Measurements from ENCODE around the gene PGAP2.
A peak's percentile ranks its signal among the peaks of the same experiment; 100 is the strongest.

The PGAP2 gene

DNA sequence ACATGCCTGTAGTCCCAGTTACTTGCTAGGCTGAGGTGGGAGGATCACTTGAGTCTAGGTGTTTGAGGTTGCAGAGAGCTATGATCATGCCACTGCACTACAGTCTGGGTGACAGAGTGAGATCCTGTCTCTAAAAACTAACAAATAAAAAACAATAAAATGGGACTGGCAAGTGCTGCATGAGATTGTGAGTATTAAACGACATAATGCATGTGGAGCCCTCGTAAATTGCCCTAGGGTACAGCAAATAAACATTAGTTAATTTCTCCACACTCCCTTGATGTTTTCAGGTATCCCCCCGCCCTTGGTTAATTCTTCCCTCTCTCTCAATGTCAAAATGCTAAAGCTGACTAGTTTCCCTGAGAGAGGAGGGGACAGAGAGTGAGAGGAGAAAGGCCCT lies 37.3 kb downstream of the PGAP2 start:
- H3K27ac ChIP-seq (ENCODE audit: low read length), result no peak overlapping the region
- H3K36me3 ChIP-seq (ENCODE audit: control insufficient read depth in 1 of 2, insufficient read depth in 2 of 2, low read length in 2 of 2), result no peaks in the 10 kb centered on the region
- H3K4me1 ChIP-seq (ENCODE audit: control insufficient read depth in 1 of 2, insufficient read depth in 2 of 2, low read length in 2 of 2), result peaks cover 0 to 3% of the 10 kb centered on the region in 2 donors
- H3K27me3 ChIP-seq (ENCODE audit: low read depth, low read length), result no peaks in the 10 kb centered on the region
- no peaks in the 10 kb centered on the region for H3K9me3 ChIP-seq (ENCODE audit: control insufficient read depth in 1 of 2, low read length in 2 of 2)
- H3K4me3 ChIP-seq (ENCODE audit: low read depth in 1 of 2, low read length in 2 of 2), result no peak overlapping the region

DNA sequence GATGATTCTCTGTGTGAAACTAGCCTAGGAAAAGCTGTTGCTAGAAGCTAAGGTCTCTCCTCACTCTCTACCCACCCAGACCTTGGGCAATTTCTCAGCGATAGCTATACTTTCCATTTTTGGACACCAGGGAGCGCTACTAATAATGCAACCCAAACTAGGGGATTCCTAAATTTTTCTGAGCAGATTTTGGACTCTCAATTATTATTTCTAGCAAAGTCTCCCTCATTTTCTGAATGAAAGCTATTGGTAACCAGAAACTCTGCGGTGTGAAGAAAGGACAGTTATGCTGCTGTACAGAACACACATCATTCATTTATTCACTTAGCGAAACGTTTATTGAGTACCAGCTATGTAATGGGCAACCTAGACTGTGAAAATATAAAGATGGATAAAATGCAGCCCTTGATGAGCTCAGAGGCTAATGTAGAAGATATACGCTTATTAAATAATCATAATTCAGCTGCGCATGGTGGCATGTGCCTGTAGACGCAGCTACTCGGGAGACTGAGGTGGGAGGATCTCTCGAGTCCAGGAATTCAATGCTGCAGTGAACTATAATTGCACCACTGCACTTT lies 41.0 kb downstream of the PGAP2 start:
- peaks cover 2 to 4% of the 10 kb centered on the region in 2 donors for H3K4me1 ChIP-seq (ENCODE audit: control insufficient read depth in 1 of 2, insufficient read depth in 2 of 2, low read length in 2 of 2)

DNA sequence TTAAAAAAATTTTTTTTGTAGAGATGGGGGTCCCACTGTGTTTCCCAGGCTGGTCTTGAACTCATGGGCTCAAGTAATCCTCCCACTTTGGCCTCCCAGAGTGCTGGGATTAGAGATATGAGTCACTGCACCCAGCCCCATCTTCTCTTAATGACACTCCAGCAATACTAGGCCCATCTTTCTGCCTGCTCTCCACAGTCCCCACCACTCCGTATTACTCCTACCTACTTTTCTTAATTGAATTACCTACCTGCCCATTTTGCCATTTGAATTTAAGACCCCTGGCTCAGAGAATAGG lies 45.1 kb downstream of the PGAP2 start:
- H3K36me3 ChIP-seq (ENCODE audit: control insufficient read depth in 1 of 2, insufficient read depth in 2 of 2, low read length in 2 of 2), result peaks cover 0 to 3% of the 10 kb centered on the region in 2 donors
- peak overlapping the region; percentile 87 for H3K27ac ChIP-seq (ENCODE audit: low read length)
- H3K9me3 ChIP-seq (ENCODE audit: control insufficient read depth in 1 of 2, low read length in 2 of 2), result no peaks in the 10 kb centered on the region
- no peak overlapping the region for H3K4me3 ChIP-seq (ENCODE audit: low read depth in 1 of 2, low read length in 2 of 2)
- H3K4me1 ChIP-seq (ENCODE audit: control insufficient read depth in 1 of 2, insufficient read depth in 2 of 2, low read length in 2 of 2), result peaks cover 15 to 34% of the 10 kb centered on the region in 2 donors
- no peaks in the 10 kb centered on the region for H3K27me3 ChIP-seq (ENCODE audit: low read depth, low read length)

More for the DNA sequence above, 41.0 kb downstream of the PGAP2 start:
- Histone ChIP-seq H3K4me3 (ENCODE audit: low read depth in 1 of 2, low read length in 2 of 2) (no peak overlapping the region), H3K9me3 (ENCODE audit: control insufficient read depth in 1 of 2, low read length in 2 of 2) (no peaks in the 10 kb centered on the region), H3K36me3 (ENCODE audit: control insufficient read depth in 1 of 2, insufficient read depth in 2 of 2, low read length in 2 of 2) (no peaks in the 10 kb centered on the region), H3K27me3 (ENCODE audit: low read depth, low read length) (no peaks in the 10 kb centered on the region), H3K27ac (ENCODE audit: low read length) (no peak overlapping the region)

DNA sequence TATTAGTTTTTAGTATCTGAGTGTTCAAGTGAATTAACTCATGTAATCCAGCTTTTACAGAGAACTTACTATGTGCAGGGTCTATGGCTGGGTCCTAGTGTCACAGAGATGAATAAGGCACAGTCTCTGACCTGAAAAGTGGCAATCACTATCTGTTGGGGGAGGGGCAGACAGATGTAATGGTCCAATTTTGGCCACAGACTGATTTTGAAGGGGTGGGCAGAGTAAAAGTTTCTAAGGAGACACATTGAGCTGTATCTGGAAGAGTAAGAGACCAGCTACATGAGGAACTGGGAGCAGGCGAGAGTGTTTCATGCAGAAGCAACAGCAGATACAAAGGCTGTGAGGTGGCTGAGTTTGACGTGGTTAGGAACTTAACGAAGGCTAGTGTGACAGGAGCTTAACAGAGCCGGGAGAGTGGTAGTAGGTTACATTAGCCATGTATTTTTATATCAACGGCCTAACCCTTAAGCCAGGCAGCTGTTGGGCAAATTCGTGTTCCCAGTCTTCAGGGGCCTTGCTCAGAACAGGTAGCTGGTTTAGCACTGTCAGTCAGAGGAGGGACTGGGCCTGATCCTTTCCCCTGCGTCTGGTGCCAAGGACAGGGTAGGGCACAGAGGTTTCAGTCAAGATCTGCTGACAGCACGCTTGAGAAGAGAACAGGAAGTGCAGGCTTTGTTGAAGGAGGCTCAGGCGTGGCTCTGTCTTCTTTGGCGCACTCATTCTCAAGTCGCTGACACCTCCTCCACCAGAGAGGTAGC lies 45.7 kb downstream of the PGAP2 start:
- H3K36me3 ChIP-seq (ENCODE audit: control insufficient read depth in 1 of 2, insufficient read depth in 2 of 2, low read length in 2 of 2), result peaks cover 0 to 3% of the 10 kb centered on the region in 2 donors
- no peaks in the 10 kb centered on the region for H3K9me3 ChIP-seq (ENCODE audit: control insufficient read depth in 1 of 2, low read length in 2 of 2)
- peaks cover 15 to 40% of the 10 kb centered on the region in 2 donors for H3K4me1 ChIP-seq (ENCODE audit: control insufficient read depth in 1 of 2, insufficient read depth in 2 of 2, low read length in 2 of 2)
- peak overlapping the region; percentile 87 for H3K27ac ChIP-seq (ENCODE audit: low read length)
- H3K4me3 ChIP-seq (ENCODE audit: low read depth in 1 of 2, low read length in 2 of 2), result peak overlapping the region; percentile 52 to 92
- no peaks in the 10 kb centered on the region for H3K27me3 ChIP-seq (ENCODE audit: low read depth, low read length)

DNA sequence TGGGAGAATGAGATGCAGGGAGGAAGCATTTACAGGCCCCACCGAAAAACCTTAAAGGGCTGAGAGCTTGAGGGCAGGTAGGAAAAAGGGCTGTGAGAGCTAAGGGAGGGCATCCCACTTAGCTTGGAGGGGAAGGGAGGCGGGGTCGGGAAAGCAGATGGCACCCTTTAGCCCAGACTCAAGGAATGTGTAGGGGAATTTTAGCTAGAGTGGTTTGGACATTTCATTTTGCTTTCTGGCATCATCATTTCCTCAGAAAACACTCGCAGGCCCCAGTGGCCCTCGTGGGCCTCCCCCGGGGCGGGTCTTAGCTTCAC lies 46.3 kb downstream of the PGAP2 start:
- Histone ChIP-seq H3K27me3 (ENCODE audit: low read depth, low read length) (no peaks in the 10 kb centered on the region), H3K9me3 (ENCODE audit: control insufficient read depth in 1 of 2, low read length in 2 of 2) (no peaks in the 10 kb centered on the region), H3K4me1 (ENCODE audit: control insufficient read depth in 1 of 2, insufficient read depth in 2 of 2, low read length in 2 of 2) (peaks cover 20 to 42% of the 10 kb centered on the region in 2 donors), H3K36me3 (ENCODE audit: control insufficient read depth in 1 of 2, insufficient read depth in 2 of 2, low read length in 2 of 2) (peaks cover 0 to 3% of the 10 kb centered on the region in 2 donors), H3K4me3 (ENCODE audit: low read depth in 1 of 2, low read length in 2 of 2) (peak overlapping the region; percentile 52 to 92), H3K27ac (ENCODE audit: low read length) (peak overlapping the region; percentile 87)

DNA sequence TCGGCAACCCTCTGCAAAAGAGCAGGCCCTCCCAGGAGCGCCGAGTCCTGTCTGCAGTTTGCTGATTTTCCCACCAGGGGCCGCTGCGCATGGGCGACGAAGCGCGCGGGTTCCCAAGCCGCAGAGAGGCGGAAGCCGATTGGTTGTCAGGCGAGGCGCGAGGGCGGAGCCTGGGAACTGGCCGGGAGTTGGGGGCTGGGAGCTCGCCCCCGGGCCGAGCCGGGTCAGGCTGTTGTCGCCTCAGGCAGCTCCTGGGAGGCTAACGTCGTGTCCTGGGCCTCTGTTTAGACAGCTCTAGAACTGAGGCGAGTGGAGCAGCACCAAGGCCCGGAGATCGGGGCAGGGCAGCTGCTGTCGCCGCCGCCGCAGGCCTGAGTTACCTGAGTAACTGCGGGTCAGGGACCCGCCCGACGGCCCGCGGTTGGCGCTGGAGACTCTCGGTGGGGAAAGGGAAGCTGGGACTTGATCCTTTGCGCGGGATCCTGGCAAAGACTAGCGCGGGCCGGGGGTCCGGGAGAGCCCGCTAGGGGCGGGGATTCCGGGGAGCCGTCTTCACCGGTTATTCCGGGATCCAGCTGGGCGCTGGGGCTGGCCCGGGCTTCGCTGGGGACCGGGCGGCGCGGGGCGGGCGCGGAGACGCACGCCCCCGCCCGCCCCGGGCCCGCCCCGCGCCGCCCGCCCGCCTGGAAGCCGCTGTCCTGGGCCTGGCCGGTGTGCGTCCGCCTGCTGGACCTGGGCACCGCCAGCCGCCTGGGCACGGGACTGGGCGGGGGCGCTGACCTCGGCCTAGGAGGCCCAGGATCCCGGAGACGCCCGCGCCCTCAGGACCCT lies 46.8 kb downstream of the PGAP2 start, which contains the start of gene STIM1:
TSS of gene STIM1 (plus strand) at position 688 of the 831 bp plus-strand sequence. CDS start 607 bp downstream, outside the sequence.
- Histone ChIP-seq H3K4me3 (ENCODE audit: low read depth in 1 of 2, low read length in 2 of 2) (peak within 1 kb of the TSS; percentile 90 to 92), H3K4me1 (ENCODE audit: control insufficient read depth in 1 of 2, insufficient read depth in 2 of 2, low read length in 2 of 2) (peaks cover 25 to 47% of the 10 kb centered on the region in 2 donors), H3K9me3 (ENCODE audit: control insufficient read depth in 1 of 2, low read length in 2 of 2) (no peaks in the 10 kb centered on the region)

DNA sequence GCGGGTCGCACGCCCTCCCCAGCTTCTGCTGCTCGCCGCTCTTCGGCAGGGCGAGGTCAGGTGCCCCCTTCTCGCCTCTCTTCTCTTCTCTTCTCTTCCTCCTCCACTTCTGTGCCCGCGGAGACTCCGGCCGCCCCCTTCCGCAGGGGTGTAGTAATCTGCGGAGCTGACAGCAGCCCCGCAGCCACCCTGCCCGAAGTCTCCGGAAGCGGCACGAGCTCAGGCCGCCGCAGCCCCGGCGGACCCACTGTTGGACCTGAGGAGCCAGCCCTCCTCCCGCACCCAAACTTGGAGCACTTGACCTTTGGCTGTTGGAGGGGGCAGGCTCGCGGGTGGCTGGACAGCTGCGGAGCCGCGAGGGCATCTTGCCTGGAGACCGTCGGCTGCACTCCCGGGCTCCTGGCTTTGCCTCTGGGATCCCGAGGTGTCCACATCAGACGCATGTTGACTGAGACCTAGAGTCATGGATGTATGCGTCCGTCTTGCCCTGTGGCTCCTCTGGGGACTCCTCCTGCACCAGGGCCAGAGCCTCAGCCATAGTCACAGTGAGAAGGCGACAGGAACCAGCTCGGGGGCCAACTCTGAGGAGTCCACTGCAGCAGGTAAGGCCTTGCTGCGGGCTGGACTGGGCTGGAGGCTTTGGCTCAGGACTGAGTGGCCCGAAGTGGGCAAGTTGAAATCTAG lies 47.6 kb downstream of the PGAP2 start:
- Histone ChIP-seq H3K27me3 (ENCODE audit: low read depth, low read length) (no peaks in the 10 kb centered on the region), H3K36me3 (ENCODE audit: control insufficient read depth in 1 of 2, insufficient read depth in 2 of 2, low read length in 2 of 2) (peaks cover 0 to 3% of the 10 kb centered on the region in 2 donors), H3K4me3 (ENCODE audit: low read depth in 1 of 2, low read length in 2 of 2) (peak overlapping the region; percentile 90 to 92), H3K27ac (ENCODE audit: low read length) (peak overlapping the region; percentile 65), H3K4me1 (ENCODE audit: control insufficient read depth in 1 of 2, insufficient read depth in 2 of 2, low read length in 2 of 2) (peaks cover 32 to 53% of the 10 kb centered on the region in 2 donors), H3K9me3 (ENCODE audit: control insufficient read depth in 1 of 2, low read length in 2 of 2) (no peaks in the 10 kb centered on the region)

More for the DNA sequence above, 46.8 kb downstream of the PGAP2 start, which contains the start of gene STIM1:
- peaks cover 0 to 3% of the 10 kb centered on the region in 2 donors for H3K36me3 ChIP-seq (ENCODE audit: control insufficient read depth in 1 of 2, insufficient read depth in 2 of 2, low read length in 2 of 2)
- H3K27me3 ChIP-seq (ENCODE audit: low read depth, low read length), result no peaks in the 10 kb centered on the region
- H3K27ac ChIP-seq (ENCODE audit: low read length), result peak within 1 kb of the TSS; percentile 88

DNA sequence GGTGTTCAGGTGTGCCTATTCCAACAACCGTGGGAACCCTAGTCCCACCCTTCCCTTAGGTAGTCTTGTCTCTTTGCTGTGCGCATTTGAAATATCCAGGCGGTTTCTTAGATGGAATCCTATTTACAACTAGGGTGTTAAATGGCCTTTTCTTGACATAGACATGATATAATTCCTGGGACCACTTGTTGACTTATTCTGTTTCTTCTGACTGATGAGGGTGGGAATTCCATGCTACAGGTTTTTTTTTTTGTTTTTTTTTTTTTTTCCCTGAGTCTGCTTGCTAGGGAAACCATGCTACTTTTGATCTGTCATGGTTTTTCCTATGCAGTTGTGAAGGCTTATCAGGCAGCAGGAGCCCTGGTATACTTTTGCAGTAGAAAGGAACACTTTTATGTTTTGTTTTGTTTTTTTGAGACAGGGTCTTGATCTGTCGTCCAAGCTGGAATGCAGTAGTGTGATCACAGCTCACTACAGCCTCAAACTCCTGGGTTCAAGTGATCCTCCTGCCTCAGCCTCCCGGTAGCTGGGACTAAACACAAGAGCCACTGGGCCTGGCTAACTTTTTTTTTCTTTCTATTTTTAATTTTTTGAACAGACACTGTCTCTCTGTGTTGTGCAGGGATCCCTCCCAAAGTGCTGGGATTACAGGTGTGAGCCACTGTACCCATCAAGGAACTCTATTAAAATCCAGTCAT lies 48.6 kb downstream of the PGAP2 start:
- H3K4me1 ChIP-seq (ENCODE audit: control insufficient read depth in 1 of 2, insufficient read depth in 2 of 2, low read length in 2 of 2), result peaks cover 33 to 59% of the 10 kb centered on the region in 2 donors
- H3K36me3 ChIP-seq (ENCODE audit: control insufficient read depth in 1 of 2, insufficient read depth in 2 of 2, low read length in 2 of 2), result peaks cover 0 to 3% of the 10 kb centered on the region in 2 donors
- H3K27me3 ChIP-seq (ENCODE audit: low read depth, low read length), result no peaks in the 10 kb centered on the region
- peak overlapping the region; percentile 90 to 92 for H3K4me3 ChIP-seq (ENCODE audit: low read depth in 1 of 2, low read length in 2 of 2)
- H3K27ac ChIP-seq (ENCODE audit: low read length), result peak overlapping the region; percentile 65
- no peaks in the 10 kb centered on the region for H3K9me3 ChIP-seq (ENCODE audit: control insufficient read depth in 1 of 2, low read length in 2 of 2)

DNA sequence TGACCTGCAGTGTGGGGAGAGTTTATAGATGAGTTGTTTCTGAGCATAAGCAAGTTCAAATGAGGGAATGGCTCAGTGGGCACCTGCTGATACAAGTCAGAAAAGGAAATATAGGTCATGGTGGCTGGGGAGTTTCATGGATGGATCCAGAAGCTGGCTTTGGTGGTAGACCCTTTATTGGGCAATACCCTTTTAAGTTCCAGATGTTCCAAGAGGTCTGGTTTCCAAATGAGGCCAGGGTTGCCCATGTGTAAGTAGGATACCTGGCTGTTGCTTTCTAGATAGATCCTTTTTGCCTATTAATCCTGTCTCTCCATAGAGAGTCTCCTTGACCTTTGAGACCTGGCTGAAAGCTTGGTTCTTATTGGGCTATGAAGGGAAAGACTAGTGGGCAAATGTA lies 49.3 kb downstream of the PGAP2 start:
- Histone ChIP-seq H3K9me3 (ENCODE audit: control insufficient read depth in 1 of 2, low read length in 2 of 2) (no peaks in the 10 kb centered on the region), H3K27me3 (ENCODE audit: low read depth, low read length) (no peaks in the 10 kb centered on the region), H3K4me3 (ENCODE audit: low read depth in 1 of 2, low read length in 2 of 2) (peak overlapping the region; percentile 90 to 92), H3K27ac (ENCODE audit: low read length) (no peak overlapping the region), H3K36me3 (ENCODE audit: control insufficient read depth in 1 of 2, insufficient read depth in 2 of 2, low read length in 2 of 2) (peaks cover 0 to 3% of the 10 kb centered on the region in 2 donors), H3K4me1 (ENCODE audit: control insufficient read depth in 1 of 2, insufficient read depth in 2 of 2, low read length in 2 of 2) (peaks cover 33 to 59% of the 10 kb centered on the region in 2 donors)

DNA sequence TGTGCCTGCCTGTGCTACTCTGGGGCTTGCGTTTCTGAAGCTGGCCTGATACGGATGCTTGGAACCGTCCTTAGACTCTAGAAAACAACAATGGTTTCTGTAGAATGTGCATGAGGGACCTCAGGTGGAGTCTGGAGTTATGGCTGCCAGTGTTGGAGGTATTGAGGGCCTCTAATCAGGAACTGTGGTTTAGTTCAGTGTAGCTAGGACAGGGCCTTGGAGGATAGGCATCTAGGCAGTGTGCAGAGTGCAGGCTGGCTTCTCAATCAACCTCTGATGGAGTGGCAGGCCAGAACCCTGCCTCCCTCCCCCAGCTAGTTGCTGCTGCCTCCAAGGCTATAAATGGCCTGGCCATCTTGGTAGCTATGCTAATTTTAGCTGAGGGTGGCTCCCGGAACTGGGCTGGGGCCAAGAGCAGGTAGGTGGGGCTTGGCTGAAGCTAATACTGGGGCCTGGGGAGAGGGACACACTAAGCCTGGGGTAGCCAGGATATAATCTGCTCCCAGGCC lies 51.1 kb downstream of the PGAP2 start:
- Histone ChIP-seq H3K9me3 (ENCODE audit: control insufficient read depth in 1 of 2, low read length in 2 of 2) (no peaks in the 10 kb centered on the region), H3K4me3 (ENCODE audit: low read depth in 1 of 2, low read length in 2 of 2) (peak overlapping the region; percentile 35 to 92)

More for the DNA sequence above, 51.1 kb downstream of the PGAP2 start:
- Histone ChIP-seq H3K36me3 (ENCODE audit: control insufficient read depth in 1 of 2, insufficient read depth in 2 of 2, low read length in 2 of 2) (peaks cover 0 to 3% of the 10 kb centered on the region in 2 donors), H3K4me1 (ENCODE audit: control insufficient read depth in 1 of 2, insufficient read depth in 2 of 2, low read length in 2 of 2) (peaks cover 30 to 58% of the 10 kb centered on the region in 2 donors), H3K27me3 (ENCODE audit: low read depth, low read length) (no peaks in the 10 kb centered on the region), H3K27ac (ENCODE audit: low read length) (no peak overlapping the region)

Measured in muscle layer of duodenum (tissue), 2 donors.